Prostate gland (tissue), 2 donors: Measurements from ENCODE around the gene BCL3. TPM values are rescaled to one million over a fixed set of nuclear protein-coding genes. Genes with fewer than 3 reads are reported as not detected.

Source experiments
- DNase-seq: peaks from one replicate; pipeline ENCODE4 v3.0.0-alpha.2; 2019; ENCODE audit warnings: low spot score
- H3K27ac ChIP-seq, 2 donors: fragments of 200-600 bp; sonication (generic); 2 replicates each; pipeline ENCODE4 v1.5.1; 2017 to 2019
- H3K27me3 ChIP-seq: fragments of 200-600 bp; sonication (generic); replicated peaks from 2 replicates; pipeline ENCODE4 v1.5.1; 2019; ENCODE audit not compliant: insufficient read depth
- H3K36me3 ChIP-seq, 2 donors: fragments of 200-600 bp; sonication (generic); 1 replicate in 1 of 2; 2 replicates in 1 of 2; pipeline versions ENCODE4 v1.5.1 to v1.8.1; 2017 to 2019
- H3K4me1 ChIP-seq: fragments of 200-600 bp; sonication (generic); replicated peaks from 2 replicates; pipeline ENCODE4 v1.5.1; 2019
- H3K4me3 ChIP-seq, 2 donors: fragments of 200-600 bp; sonication (generic); 2 replicates each; pipeline ENCODE4 v1.5.1; 2017 to 2019
- H3K9me3 ChIP-seq: fragments of 200-600 bp; sonication (generic); 2 replicates; pipeline ENCODE4 v1.5.1; 2017
- POLR2A ChIP-seq: fragments of 450-650 bp; IDR thresholded peaks from one replicate; pipeline ENCODE4 v1.6.1; 2016; ENCODE audit warnings: antibody characterized with exemption, mild to moderate bottlenecking
- POLR2AphosphoS5 ChIP-seq: sonication (generic); formaldehyde crosslinking; IDR thresholded peaks from one replicate; pipeline ENCODE4 v1.6.1; 2017; ENCODE audit warnings: antibody characterized with exemption
- WGBS: methylation state at CpG from one replicate; pipeline ENCODE4 v1.1.5; 2018; 5-methylcytosine and 5-hydroxymethylcytosine counted together
- intact Hi-C: fragments of 100-400 bp; cut with DNase I; formaldehyde crosslinking; loops from one replicate; pipeline ENCODE4 v1.14.2; 2022
- total RNA-seq, 2 donors: library from RNA; depleted of rRNA; stranded (reverse); fragments of >200 nt; gene quantifications; one replicate each; pipeline ENCODE4 v1.1.0, GENCODE V29; 2016
- TF ChIP-seq, protein P1 (sequence below), 4 experiments: fragments of 200-600 bp in 2 of 4; fragments of 450-650 bp in 2 of 4; sonication (generic) in 2 of 4; IDR thresholded peaks; 1 replicate in 3 of 4; 2 replicates in 1 of 4; pipeline ENCODE4 v1.5.1; 2016 to 2019; ENCODE audit warnings: antibody characterized with exemption in 4 of 4, mild to moderate bottlenecking in 2 of 4, moderate library complexity in 2 of 4

Gene BCL3
- total RNA-seq, 2 donors from 2014 or later: 22.6 to 44.0 TPM

GRCh38 chr19:44703336-44704078, 45.0 kb upstream of the BCL3 start:
- intact Hi-C loops: no loop called here
- no peaks in the 10 kb centered on the region for H3K9me3 ChIP-seq
- TF ChIP-seq, protein P1, sequence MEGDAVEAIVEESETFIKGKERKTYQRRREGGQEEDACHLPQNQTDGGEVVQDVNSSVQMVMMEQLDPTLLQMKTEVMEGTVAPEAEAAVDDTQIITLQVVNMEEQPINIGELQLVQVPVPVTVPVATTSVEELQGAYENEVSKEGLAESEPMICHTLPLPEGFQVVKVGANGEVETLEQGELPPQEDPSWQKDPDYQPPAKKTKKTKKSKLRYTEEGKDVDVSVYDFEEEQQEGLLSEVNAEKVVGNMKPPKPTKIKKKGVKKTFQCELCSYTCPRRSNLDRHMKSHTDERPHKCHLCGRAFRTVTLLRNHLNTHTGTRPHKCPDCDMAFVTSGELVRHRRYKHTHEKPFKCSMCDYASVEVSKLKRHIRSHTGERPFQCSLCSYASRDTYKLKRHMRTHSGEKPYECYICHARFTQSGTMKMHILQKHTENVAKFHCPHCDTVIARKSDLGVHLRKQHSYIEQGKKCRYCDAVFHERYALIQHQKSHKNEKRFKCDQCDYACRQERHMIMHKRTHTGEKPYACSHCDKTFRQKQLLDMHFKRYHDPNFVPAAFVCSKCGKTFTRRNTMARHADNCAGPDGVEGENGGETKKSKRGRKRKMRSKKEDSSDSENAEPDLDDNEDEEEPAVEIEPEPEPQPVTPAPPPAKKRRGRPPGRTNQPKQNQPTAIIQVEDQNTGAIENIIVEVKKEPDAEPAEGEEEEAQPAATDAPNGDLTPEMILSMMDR (IDR thresholded peaks at IDR 0.05): no peak
- no peak for TF ChIP-seq POLR2AphosphoS5
- no peak for TF ChIP-seq POLR2A
- H3K27ac ChIP-seq: no peak overlapping the region
- no peaks in the 10 kb centered on the region for H3K36me3 ChIP-seq
- no peak for DNase-seq
- no peaks in the 10 kb centered on the region for H3K27me3 ChIP-seq
- WGBS: 84% methylated on average over 27 of the region's 28 CpGs
- H3K4me1 ChIP-seq: no peaks in the 10 kb centered on the region
- H3K4me3 ChIP-seq: no peak overlapping the region

DNA sequence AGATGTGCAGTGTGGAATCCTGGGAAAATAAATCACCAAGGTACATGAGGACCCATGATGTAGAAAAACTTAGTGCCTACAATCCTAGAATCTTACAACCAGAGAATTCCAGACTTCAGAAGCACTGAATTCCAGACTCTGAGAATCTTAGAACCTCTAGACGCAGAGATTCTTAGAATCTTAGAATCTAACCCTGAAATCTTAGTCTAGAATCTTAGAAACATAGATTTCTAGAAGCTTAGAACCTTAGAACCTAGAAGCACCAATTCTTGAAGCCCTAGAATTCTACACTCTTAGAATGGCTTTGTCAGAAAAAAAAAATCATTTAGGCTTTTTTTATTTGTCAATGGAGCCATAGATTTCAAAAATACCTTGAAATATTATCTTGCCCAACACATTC, 43.5 kb upstream of the BCL3 start:
- Histone ChIP-seq H3K9me3 (no peaks in the 10 kb centered on the region), H3K36me3 (no peaks in the 10 kb centered on the region), H3K27ac (no peak overlapping the region), H3K4me3 (no peak overlapping the region), H3K4me1 (no peaks in the 10 kb centered on the region), H3K27me3 (no peaks in the 10 kb centered on the region)
- no peak for DNase-seq
- WGBS: 97% methylated on average over 1 of the region's 1 CpG
- intact Hi-C loops: no loop called here
- TF ChIP-seq, protein P1 (IDR thresholded peaks at IDR 0.05): no peak
- TF ChIP-seq POLR2A (no peak), POLR2AphosphoS5 (no peak)

DNA sequence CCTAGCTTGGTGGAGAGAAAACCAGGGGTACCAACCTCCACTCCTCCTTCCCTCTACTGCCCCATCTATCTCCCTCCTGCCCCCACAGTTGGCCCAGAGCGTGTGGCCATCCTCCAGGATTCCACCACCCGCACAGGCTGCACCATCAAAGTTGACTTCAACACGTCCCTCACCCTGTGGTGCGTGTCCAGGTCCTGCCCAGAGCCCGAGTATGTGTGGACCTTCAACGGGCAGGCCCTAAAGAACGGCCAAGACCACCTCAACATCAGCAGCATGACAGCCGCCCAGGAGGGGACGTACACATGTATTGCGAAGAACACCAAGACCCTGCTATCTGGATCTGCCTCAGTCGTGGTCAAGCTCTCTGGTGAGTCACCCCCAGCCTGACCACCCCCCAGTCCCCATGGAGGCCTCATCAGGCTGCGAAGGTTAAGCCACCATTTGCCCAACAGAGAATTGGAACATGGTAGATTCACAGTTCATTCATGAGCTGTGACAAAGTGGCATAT, 43.0 kb upstream of the BCL3 start:
- intact Hi-C loops: no loop called here
- no peaks in the 10 kb centered on the region for H3K4me1 ChIP-seq
- TF ChIP-seq POLR2A (no peak), POLR2AphosphoS5 (no peak)
- TF ChIP-seq, protein P1 (IDR thresholded peaks at IDR 0.05): no peak
- no peaks in the 10 kb centered on the region for H3K9me3 ChIP-seq
- 91% methylated on average over 12 of the region's 12 CpGs for WGBS
- no peak overlapping the region for H3K4me3 ChIP-seq
- H3K36me3 ChIP-seq: no peaks in the 10 kb centered on the region
- H3K27me3 ChIP-seq: no peaks in the 10 kb centered on the region
- DNase-seq: no peak
- no peak overlapping the region for H3K27ac ChIP-seq

DNA sequence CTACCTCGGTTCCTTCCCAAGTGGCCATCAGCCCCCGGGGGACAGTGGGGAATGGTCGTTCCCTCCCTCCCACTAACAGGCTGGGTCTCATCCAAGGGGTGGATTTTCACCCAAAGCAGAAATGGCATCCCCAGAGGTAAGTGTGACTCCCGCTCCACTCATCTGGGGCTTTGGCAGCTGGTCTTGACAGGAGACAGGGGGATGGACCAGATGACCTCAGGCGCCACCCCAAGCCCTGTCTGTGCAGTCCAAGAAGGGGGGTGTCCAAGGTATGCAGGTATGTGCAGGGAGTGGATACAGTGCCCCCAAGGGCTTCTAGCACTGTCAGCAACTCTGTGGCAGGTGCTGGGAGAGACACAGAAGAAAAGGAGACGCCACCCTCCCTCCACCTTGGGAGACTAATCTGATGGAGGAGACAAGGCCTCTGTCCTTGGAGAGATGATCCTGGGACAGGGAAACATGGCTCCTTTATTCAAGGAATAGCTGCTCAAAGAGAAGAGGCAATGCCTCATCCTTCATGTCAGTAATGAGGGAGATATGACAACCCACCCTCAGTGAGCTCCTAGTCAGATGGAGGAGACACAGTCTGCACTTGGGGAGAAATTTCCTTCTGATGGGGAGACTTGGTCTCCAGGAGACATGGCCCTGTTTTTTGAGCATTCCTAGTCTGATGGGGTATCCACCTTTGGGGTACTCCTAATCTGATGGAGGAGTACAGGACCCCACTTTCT, 41.8 kb upstream of the BCL3 start:
- Histone ChIP-seq H3K9me3 (no peaks in the 10 kb centered on the region), H3K4me1 (no peaks in the 10 kb centered on the region), H3K27me3 (no peaks in the 10 kb centered on the region), H3K4me3 (no peak overlapping the region), H3K36me3 (no peaks in the 10 kb centered on the region), H3K27ac (no peak overlapping the region)
- DNase-seq: no peak
- 88% methylated on average over 6 of the region's 6 CpGs for WGBS
- intact Hi-C loops: no loop called here
- TF ChIP-seq POLR2A (no peak), POLR2AphosphoS5 (no peak)
- TF ChIP-seq, protein P1 (IDR thresholded peaks at IDR 0.05): no peak
